Activated T-cell treated with anti-CD3 and anti-CD28 coated beads, Interleukin-2, amount 50 U/mL, for 72 hours (primary cell): Measurements from ENCODE around the gene PAM. TPM values are rescaled to one million over a fixed set of nuclear protein-coding genes. Genes with fewer than 3 reads are reported as not detected.
"Not testable (repeated sequence)": the region's sequence is repeated elsewhere in the genome, so short reads cannot be mapped to it uniquely, and the experiment has no call there.

ENCODE experiments used
- ATAC-seq, 2 donors: fragments of 150-1000 bp; cut with Tn5 transposase; replicated peaks in 1 of 2; 2 replicates each; pipeline ENCODE4 v1.10.0; 2021; ENCODE audit warnings: moderate library complexity in 2 of 2, mild to moderate bottlenecking in 1 of 2
- DNase-seq, 2 donors: peaks; one replicate each; pipeline ENCODE4 v3.0.0; 2021 to 2022; ENCODE audit warnings: mixed read lengths in 1 of 2
- H3K27ac Mint-ChIP-seq: one replicate; pipeline ENCODE4 v1.8.0; 2022; ENCODE audit warnings: mild to moderate bottlenecking, moderate library complexity, mixed read lengths
- H3K27me3 Mint-ChIP-seq: one replicate; pipeline ENCODE4 v1.8.0; 2022; ENCODE audit warnings: low read depth, mixed read lengths
- H3K36me3 Mint-ChIP-seq, 2 donors: one replicate each; pipeline ENCODE4 v1.8.0; 2022; ENCODE audit warnings: mixed read lengths in 2 of 2, mild to moderate bottlenecking in 1 of 2; ENCODE audit not compliant: insufficient read depth in 2 of 2
- H3K4me1 Mint-ChIP-seq: one replicate; pipeline ENCODE4 v1.8.0; 2022; ENCODE audit warnings: low read depth, mixed read lengths
- H3K4me3 Mint-ChIP-seq, 2 donors: one replicate each; pipeline ENCODE4 v1.8.0; 2022; ENCODE audit warnings: mild to moderate bottlenecking in 2 of 2, mixed read lengths in 2 of 2, moderate library complexity in 2 of 2
- H3K9me3 Mint-ChIP-seq, 2 donors: one replicate each; pipeline ENCODE4 v1.8.0; 2022; ENCODE audit warnings: mixed read lengths in 2 of 2
- total RNA-seq, 2 donors: library from RNA; stranded (reverse); gene quantifications; one replicate each; pipeline ENCODE4 v1.2.3, GENCODE V29; 2022

PAM gene
- total RNA-seq, 2 donors from 2014 or later = 41.7 to 56.6 TPM

- H3K9me3 Mint-ChIP-seq = no peaks in the 10 kb centered on the region
- no peak overlapping the region for H3K4me3 Mint-ChIP-seq
- DNase-seq (no peak), ATAC-seq (no peak)
- H3K36me3 Mint-ChIP-seq = no peaks in the 10 kb centered on the region
- H3K27ac Mint-ChIP-seq = no peak overlapping the region
- no peaks in the 10 kb centered on the region for H3K4me1 Mint-ChIP-seq
- H3K27me3 Mint-ChIP-seq = peaks cover 10% of the 10 kb centered on the region
Measured at GRCh38 chr5:103037673-103038455, 282.8 kb downstream of the PAM start.

GRCh38 chr5:103041071-103041676 is 286.1 kb downstream of the PAM start:
- Mint-ChIP-seq H3K27ac (no peak overlapping the region), H3K27me3 (peaks cover 22% of the 10 kb centered on the region), H3K36me3 (no peaks in the 10 kb centered on the region), H3K9me3 (no peaks in the 10 kb centered on the region), H3K4me1 (no peaks in the 10 kb centered on the region), H3K4me3 (no peak overlapping the region)
- DNase-seq (no peak), ATAC-seq (no peak)

DNA sequence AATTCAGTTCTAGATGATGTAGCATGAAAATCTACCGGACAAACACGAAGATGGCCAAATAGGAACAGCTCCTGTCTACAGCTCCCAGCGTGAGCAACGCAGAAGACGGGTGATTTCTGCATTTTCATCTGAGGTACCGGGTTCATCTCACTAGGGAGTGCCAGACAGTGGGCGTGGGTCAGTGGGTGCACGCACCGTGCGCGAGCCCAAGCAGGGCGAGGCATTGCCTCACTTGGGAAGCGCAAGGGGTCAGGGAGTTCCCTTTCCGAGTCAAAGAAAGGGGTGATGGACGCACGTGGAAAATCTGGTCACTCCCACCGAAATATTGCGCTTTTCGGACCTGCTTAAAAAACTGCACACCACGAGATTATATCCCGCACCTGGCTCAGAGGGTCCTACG is 291.6 kb downstream of the PAM start:
- not testable (repeated sequence) for H3K36me3 Mint-ChIP-seq, DNase-seq, H3K4me1 Mint-ChIP-seq, ATAC-seq, H3K9me3 Mint-ChIP-seq, H3K4me3 Mint-ChIP-seq, H3K27ac Mint-ChIP-seq
- H3K27me3 Mint-ChIP-seq = peaks cover 16% of the 10 kb centered on the region

DNA sequence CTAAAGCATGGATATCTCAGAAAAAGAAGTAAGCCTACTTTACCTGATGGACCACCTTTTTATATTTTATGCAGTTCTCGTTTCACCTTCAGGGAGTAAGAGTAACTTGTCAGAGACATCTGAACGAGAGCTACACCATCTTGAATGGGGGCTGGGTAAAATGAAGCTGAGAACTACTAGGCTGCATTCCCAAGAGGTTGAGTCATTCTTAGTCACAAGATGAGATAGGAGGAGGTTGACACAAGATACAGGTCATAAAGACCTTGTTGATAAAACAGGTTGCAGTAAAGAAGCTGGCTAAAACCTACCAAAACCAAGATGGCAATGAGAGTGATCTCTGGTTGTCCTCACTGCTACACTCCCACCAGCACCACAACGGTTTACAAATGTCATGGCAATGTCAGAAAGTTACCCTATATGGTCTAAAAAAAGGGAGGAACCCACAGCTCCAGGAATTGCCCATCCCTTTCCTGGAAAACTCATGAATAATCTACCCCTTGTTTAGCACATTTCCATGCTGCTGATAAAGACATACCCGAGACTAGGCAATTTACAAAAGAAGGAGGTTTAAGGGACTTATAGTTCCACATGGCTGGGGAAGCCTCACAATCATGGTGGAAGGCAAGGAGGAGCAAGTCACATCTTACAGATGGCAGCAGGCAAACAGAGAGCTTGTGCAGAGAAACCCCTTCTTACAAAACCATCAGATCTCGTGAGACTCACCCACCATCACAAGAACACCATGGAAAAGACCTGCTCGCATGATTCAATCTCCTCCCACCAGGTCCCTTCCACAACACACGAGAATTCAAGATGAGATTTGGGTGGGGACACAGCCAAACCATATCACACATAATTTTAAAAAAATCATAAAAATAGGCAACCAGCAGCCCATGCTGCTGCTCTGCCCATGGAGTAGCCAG is 302.4 kb downstream of the PAM start:
- H3K9me3 Mint-ChIP-seq = peaks cover 0 to 2% of the 10 kb centered on the region in 2 donors
- DNase-seq (no peak), ATAC-seq (no peak)
- H3K36me3 Mint-ChIP-seq = no peaks in the 10 kb centered on the region
- H3K4me1 Mint-ChIP-seq = peaks cover 13% of the 10 kb centered on the region
- no peak overlapping the region for H3K4me3 Mint-ChIP-seq
- H3K27ac Mint-ChIP-seq = no peak overlapping the region
- no peaks in the 10 kb centered on the region for H3K27me3 Mint-ChIP-seq

DNA sequence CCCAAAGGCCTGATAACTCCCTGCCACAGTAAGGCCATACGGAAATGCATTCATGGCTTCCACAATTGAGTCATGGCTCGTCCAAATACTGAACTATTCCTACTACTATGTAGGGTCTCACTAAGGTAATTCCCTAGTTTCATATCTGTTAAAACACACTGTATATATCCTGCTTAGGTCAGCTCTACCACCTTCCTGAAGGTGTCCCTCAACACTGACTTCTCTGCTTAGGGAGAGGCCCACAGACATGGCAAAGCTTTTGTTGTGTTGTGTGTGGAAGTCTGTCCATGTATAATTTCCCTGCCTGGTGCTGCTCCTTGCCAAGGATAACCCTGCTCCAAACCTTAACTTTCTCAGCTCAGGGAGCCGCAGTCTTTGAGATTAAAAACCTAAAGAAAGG is 304.4 kb downstream of the PAM start:
- Mint-ChIP-seq H3K27me3 (no peaks in the 10 kb centered on the region), H3K9me3 (peaks cover 0 to 2% of the 10 kb centered on the region in 2 donors), H3K4me1 (peaks cover 13% of the 10 kb centered on the region), H3K27ac (no peak overlapping the region), H3K4me3 (no peak overlapping the region), H3K36me3 (no peaks in the 10 kb centered on the region)
- ATAC-seq = no peak
- no peak for DNase-seq

GRCh38 chr5:103060424-103060954 is 305.4 kb downstream of the PAM start:
- H3K4me1 Mint-ChIP-seq = peaks cover 13% of the 10 kb centered on the region
- DNase-seq (no peak), ATAC-seq (no peak)
- H3K4me3 Mint-ChIP-seq = no peak overlapping the region
- H3K27ac Mint-ChIP-seq = no peak overlapping the region
- H3K9me3 Mint-ChIP-seq = no peaks in the 10 kb centered on the region
- no peaks in the 10 kb centered on the region for H3K36me3 Mint-ChIP-seq
- no peaks in the 10 kb centered on the region for H3K27me3 Mint-ChIP-seq

DNA sequence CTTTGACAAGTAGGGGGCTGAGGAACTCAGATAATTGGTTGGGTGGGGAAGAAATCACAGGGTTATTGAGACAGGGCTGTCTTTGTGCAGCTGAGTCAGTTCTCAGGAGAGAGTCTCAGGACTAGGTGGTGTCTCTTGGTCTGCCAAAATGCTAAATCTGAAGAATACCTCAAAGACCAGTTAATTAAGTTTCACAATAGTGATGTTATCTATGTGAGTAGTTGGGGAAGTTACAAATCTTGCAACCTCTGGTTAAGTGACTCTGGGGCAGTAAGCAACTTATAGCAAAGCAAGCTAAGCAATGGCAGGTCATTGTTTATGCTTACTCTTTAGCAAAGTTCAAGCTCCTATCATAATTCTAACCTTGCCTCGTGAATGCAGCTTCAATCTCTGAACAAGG is 311.2 kb downstream of the PAM start:
- Mint-ChIP-seq H3K4me1 (no peaks in the 10 kb centered on the region), H3K27ac (no peak overlapping the region), H3K9me3 (no peaks in the 10 kb centered on the region), H3K4me3 (no peak overlapping the region), H3K27me3 (no peaks in the 10 kb centered on the region), H3K36me3 (no peaks in the 10 kb centered on the region)
- DNase-seq = no peak
- ATAC-seq = no peak

DNA sequence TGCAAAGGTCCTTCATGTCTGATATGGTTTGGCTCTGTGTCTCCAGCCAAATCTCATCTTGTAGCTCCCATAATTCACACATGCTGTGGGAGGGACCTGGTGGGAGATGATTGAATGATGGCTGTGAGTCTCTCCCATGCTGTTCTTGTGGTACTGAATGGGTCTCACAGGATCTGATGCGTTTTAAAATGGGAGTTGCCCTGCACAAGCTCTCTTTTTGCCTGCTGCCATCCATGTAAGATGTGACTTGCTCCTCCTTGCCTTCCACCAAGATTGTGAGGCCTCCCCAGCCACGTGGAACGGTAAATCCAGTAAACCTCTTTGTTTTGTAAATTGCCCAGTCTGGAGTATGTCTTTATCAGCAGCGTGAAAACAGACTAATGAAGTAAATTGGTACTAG is 318.4 kb downstream of the PAM start:
- not testable (repeated sequence) for H3K4me3 Mint-ChIP-seq, ATAC-seq, H3K27ac Mint-ChIP-seq, DNase-seq, H3K27me3 Mint-ChIP-seq, H3K4me1 Mint-ChIP-seq
- Mint-ChIP-seq H3K9me3 (peaks cover 22 to 40% of the 10 kb centered on the region in 2 donors), H3K36me3 (peaks cover 11 to 19% of the 10 kb centered on the region in 2 donors)

DNA sequence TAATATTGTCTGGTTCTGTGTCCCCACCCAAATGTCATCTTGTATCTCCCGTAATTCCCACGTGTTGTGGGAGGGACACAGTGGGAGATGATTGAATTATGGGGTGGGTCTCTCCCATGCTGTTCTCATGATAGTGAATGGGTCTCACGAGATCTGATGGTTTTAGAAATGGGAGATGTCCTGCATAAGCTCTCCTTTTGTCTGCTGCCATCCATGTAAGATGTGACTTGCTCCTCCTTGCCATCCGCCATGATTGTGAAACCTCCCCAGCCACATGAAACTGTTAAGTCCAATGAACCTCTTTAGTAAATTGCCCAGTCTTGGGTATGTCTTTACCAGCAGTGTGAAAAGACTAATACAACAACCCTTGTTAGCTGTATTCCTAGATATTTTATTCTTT is 320.3 kb downstream of the PAM start:
- H3K27ac Mint-ChIP-seq = no peak overlapping the region
- no peak overlapping the region for H3K4me3 Mint-ChIP-seq
- no peaks in the 10 kb centered on the region for H3K4me1 Mint-ChIP-seq
- H3K9me3 Mint-ChIP-seq = peaks cover 27 to 44% of the 10 kb centered on the region in 2 donors
- H3K36me3 Mint-ChIP-seq = peaks cover 13 to 24% of the 10 kb centered on the region in 2 donors
- ATAC-seq (no peak), DNase-seq (no peak)
- no peaks in the 10 kb centered on the region for H3K27me3 Mint-ChIP-seq
